HG02943 (cell line): ENCODE results near the gene MYO3B.

Source experiments
- ATAC-seq: cut with Tn5 transposase; IDR thresholded peaks from one replicate; pipeline ENCODE4 v1.9.1; 2021; ENCODE audit warnings: mild to moderate bottlenecking, low read depth, moderate library complexity; ENCODE audit not compliant: unreplicated experiment

MYO3B gene

DNA sequence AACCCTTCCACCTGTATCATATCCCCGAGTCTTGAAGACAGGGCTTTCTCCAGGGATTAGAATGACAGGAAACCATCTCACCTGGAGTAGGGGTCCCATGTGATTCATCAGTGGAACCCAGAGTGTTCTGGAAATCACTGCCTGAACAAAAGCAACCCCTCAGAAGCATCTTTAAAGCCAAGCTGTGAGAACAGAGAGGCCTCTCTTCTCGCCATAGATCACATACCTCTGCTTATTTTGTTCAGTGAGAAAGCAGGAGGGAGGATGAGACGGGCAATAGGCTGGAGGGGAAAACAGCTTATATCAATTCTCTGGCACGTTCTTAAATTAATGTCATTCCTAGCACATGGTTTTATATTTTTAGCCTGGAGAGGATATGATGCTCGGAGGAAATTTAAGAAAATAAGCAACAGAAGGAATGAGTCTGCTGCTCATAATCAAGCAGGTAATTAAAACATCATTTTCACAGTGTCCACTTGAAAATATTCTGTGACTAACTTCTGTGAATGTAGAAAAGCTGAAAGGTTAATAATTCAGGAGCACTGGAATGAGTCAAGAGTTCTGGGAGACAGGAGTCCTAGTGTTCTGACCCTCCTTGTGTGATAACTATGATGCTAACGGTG lies 323.6 kb downstream of the MYO3B start:
- no peak for ATAC-seq

DNA sequence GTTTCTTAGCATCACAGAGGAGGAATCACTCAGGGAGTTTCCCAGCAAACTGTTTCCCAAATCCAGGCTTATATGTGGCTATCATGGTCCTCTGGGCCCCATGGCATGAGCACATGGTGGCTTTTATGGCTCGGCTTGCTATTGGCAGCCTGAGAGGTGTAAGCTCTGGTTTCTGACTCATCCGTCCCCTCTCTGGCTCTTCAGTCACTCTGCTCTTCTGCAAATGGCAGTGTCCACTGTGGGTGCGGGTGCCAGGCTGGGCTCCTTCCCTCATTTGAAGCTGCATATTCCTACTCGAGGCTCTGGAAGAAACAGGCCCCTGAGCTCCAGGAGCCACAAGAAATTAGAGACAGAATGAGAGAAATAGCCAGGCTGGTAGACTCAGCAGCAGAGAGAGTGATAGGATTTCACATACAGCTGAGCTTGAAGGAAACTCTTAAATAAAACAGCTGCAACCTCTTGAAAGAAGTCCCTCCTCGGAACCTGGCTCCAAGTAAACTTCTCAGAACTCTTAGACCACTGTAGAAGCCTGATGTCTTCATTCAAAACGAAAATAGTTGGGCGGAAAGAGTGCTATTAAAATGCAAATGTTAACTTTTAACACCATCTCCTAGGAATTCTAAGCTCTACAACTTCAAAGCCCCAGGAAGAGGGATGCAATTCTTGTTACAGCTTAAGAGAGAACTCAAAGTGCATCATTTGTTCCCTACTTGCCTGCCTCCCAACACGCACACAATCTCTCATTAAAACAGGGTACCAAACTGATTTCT lies 324.6 kb downstream of the MYO3B start:
- no peak for ATAC-seq

DNA sequence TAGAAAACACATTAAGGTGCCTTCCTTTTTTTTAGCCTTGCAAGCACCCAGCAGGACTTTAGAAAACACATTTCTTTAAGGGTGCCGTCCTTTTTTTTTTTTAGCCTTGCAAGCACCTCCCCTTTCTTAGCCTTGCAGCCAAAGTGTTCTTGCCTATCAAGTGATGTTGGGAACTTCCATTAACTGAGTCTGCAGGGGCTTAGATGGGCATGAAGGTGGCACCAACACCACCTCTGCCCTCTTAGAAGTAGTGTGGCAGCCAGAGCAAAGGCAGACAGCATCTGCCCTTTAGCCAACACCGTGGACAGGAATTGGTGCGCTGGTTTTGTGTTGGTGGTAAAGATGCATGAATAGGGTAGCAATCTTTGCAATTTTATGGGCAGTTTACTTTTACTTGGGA lies 325.6 kb downstream of the MYO3B start:
- no peak for ATAC-seq

DNA sequence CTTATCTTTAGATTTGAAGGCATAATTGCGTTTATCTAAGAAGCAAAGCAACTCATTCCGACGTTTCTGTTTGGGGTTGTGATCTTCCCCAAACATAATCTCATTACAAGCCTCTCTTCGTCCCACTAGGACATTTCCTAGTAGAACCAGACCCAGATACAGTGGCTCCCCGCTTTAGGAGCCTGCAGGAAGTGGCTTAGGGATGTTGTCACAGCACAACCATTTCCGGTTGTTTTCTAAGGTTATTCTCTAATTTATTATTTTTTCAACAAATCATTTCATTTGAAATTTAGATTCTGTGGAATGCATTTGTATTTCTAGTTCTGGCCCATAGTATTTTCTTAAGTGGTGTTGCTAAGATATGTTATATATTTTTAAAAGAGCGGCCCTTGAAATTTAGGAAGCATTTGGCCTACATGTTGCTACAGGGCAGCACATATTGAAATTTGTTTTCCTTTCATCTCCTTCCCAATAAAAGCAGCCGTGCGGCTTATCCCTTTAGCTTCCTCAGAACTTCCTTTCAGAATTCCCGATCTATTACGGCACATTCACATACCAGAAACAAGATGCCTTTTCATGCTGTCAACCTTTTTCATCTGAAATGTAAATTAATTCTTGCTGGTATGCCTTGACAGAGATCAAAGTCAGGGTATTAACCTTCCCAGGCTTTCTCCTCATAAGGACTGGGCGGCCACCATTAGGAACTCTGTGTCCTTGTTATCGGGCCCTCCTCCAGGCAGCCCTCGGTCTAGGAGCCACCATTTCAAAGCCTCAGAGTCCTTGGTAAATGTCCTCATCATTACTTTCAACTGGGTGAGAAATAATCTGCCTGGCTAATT lies 326.2 kb downstream of the MYO3B start:
- no peak for ATAC-seq

DNA sequence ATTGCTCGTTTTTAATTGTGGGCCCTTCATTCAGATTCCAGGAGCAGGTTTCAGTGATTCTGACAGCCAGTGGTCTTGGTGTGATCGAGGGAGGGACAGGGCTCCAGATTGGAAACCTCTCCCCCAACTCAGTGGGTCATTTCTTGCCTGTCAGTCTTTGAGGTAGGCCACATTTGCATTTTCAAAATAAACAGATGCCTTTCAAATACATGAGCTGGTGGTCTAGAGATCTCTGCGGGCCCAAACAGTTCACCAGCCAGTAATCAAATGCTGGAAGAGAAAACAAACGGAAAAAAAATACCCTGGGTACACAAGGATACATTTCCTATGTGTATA lies 326.8 kb downstream of the MYO3B start:
- ATAC-seq = no peak

DNA sequence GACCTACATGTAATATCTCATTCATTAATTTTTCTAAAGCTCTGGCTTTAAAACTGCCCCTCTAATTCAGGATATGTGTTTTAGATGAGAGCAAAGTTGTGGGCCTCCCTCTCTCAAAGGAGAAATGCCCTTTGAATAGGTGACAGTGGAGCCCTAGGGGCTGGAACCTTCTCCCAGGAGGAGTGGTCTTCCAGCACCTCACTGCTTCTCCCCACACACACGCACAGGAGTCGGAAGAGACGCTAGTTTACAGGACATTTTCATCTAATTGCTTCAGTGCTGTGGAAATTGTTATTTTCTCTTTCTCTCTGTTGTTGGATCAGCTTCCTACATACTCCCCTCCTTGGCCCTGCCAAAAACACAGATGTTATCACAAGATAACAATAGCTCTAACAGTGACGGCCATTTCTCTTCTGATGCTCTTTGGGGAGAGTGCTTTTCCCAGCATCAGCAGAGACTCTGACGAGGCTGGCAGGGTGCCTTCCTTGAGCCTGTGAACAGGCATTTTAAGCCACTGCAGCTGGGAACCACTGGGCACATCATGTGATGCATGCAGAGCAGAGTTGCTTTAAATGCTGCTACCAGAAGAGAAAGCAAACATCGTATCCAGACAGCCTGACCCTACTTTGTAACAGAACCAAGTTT lies 327.8 kb downstream of the MYO3B start:
- no peak for ATAC-seq

DNA sequence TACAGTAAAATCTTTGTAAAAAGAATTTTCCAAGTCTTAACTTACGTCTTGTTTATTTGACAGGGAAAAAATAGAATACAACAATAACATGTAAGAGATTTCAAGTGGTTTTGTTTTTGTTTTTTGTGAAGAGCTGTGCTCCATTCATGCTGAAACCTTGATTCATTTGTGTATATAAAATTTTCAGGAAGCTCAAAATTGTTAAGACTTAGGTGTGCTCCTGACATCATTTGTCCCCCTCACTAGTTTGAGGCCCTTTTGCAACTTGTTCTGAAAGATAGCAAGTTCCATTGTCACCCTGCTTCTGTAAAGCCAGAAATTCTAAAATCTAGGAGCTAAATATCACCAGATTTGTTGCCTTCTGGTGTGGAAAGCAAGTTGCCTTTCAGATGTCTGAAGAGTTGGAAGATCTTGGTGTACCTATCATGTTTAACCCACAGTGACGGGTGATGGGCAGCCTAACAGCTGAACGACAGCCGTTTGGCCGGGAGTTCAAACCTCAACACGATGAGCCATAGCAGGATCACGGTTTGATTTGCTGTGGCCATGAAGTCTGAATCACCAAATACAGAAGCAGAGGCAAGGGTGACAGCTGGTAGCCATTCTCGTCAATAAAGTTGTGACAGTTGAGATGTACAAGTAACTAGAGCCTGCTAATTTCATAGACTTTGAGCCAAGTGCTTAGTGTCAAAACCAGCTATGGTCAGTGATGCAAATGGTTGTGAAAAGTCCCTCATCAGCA lies 331.7 kb downstream of the MYO3B start:
- ATAC-seq = no peak

DNA sequence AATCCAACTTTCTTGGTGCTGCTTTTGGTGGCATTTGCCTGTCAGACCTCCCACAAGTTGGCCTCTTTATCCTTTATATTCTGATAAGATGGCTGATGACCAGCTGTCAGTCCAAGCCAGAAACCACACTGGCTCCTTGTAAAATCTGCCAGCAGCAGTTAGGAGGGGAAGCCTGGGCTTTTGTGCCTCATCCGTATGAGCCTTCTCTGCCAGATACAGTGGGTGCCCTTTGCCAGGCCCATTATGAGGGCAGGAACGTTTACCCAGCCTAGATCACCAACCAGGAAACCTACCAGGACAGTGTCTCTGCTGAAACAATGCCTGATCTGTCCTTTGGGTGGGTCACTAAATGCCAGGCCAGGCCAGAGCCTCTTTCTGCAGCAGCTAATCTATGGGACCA lies 334.3 kb downstream of the MYO3B start:
- ATAC-seq = no peak

DNA sequence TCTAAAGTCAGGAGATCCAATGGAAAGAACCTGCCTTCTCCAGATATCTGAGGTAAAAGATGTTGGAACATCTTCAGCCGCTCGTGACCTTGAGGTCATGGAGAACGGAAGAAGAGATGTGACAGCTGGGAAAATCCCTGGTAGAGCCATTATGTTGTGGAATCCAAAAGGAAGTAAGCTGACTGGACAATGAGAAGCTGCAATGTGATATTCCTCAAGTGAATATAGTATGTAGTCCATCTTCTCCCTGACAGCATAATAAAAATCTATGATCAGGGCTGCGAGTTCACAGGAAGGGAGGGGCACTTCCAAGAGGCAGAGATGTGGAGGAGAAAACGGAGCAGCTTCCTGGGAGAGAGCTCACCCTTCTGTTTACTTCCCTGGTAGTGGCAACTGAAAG lies 336.2 kb downstream of the MYO3B start:
- no peak for ATAC-seq

DNA sequence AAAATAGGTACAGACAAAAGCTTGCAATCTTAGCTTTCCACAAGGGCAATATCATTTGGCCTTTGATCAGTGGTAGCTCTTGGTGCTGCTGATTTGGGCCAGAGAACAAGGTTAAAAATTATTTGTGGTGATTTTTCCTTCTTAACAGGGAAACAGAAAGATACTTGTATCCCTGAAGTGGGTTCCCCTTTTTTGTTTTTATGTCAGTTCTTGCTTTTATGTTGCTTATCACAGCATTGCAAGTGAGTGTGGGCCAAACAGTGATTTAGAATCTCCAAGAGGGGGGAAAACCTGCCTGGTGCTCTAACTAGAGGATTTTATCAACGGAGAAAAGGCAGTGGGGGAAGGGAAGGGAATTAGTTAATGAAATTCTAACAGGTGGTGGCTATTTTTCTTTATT lies 339.6 kb downstream of the MYO3B start:
- no peak for ATAC-seq

DNA sequence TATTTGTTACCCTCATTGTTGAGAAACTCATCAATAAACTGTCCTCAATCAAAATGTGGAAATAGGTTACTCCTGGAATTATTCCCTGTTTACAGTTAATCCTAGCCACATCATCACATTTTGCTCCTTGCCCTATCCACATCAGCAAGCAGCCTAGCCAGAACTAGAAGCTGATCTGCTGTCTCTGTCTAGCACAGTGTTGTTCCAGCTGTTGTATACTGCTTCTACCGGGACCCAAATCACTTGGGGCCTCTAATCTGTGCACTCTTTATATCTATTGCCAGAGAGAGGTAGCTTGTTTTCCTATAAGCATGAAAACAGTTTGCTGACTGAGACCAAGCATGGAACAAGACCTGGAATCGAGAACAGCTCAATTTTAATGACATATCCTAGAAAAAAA lies 341.0 kb downstream of the MYO3B start:
- no peak for ATAC-seq

DNA sequence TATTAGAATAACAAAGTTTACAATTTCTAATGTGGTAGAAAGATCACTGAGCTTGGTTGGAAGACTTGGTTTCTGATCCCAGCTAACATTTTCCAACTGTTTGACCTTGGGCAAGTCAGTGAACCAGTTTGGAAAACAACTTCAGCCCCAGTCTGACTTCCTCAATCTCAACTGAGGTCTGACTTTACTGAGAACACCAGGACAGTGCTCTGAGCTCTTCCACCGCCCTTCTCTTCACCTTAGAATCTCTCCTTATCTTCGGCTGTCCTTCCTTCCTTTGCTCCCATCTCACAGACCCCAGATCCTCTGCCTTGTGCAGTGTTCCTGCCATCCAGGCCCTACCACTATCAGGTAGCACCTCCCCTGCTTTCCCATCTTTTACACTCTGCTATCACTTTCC lies 343.4 kb downstream of the MYO3B start:
- ATAC-seq = no peak

DNA sequence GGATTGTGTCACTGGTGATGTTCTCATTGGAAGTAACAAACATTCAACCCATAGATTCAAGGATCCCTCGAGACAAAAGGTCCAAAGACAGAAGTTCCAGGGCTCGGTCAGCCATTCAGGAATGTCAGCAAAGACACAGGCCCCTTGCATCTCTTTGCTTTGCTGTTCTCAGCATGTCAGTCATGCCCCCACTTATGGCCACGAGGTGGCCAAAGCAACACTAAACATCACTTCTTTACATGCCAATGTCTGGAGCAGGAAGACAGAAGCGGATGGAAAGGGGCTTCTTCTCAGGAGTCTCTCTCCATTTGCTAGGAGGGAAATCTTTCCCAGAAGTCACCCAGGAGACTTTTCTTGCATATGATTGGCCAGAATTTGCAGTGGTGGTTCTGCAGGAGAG lies 345.6 kb downstream of the MYO3B start:
- no peak for ATAC-seq

DNA sequence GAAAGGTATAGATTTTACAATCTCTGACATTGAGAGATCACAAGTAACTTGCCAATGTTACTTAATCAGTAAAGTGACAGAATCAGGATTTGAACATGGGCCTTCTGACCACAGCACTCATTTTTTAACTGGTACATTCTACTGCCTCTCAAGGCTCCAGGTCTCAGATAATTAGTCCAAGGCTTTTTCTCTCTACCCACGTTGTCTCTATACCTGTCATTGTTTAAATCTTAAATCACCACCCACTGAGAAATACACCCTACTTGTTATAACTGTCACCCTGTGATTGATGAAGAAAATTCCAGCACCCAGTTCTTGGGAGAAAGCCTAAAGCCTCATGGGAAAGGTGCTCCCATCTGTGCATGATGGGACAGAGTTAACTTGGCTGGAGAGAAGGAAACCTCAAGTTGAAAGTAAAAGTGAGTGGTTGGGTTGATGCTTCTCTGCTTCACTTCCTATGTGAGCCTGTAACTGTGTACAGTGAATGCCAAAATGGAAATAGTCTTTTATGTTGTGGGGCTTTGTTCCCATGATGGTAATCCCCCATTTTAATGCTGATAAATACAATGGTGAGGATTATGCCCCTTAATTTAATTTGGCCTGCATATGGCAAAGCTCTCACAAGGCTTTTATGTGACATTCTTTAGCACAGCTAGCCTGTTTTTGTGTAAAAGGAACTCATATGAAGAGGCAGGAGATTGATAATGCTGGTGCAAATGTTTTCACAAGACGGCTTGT lies 347.1 kb downstream of the MYO3B start:
- ATAC-seq = no peak

DNA sequence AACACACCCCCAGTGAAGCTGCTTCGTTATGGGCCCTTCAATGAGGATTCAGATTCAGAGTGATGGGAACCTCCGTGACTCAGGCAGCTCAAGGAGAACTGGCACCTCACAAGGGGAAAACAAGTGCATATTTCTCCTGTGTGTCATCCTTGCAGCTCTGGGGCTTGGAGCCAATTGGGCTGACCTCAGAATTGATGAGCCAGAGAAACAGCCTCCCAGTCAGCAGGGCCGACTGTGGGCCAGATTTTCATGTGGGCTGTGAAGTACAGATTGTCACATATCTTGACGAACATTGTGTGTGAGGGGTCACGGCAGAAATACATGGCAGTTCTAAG lies 347.6 kb downstream of the MYO3B start:
- ATAC-seq = no peak

DNA sequence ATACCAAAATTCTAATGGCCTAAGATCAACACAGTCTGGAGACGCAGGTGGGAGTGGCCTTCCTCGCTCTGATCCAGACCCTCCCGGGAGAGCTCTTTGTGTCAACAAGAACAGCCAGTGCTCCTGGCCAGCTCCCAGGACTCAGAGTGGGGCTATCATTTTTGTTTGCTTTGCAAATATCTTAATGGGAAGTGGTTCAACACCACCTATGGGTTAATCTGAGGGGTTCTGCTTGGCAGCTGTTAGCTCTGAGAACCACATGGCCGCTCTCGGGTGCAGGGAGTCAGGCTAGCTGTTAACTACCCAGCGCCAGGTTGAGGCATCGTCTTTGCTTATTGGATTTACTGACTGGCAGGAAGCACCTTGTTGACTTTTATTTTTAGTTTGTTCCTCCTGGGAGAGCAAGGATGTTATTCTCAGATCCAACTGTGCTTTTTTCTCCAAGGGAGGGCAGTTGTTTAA lies 352.4 kb downstream of the MYO3B start:
- no peak for ATAC-seq

DNA sequence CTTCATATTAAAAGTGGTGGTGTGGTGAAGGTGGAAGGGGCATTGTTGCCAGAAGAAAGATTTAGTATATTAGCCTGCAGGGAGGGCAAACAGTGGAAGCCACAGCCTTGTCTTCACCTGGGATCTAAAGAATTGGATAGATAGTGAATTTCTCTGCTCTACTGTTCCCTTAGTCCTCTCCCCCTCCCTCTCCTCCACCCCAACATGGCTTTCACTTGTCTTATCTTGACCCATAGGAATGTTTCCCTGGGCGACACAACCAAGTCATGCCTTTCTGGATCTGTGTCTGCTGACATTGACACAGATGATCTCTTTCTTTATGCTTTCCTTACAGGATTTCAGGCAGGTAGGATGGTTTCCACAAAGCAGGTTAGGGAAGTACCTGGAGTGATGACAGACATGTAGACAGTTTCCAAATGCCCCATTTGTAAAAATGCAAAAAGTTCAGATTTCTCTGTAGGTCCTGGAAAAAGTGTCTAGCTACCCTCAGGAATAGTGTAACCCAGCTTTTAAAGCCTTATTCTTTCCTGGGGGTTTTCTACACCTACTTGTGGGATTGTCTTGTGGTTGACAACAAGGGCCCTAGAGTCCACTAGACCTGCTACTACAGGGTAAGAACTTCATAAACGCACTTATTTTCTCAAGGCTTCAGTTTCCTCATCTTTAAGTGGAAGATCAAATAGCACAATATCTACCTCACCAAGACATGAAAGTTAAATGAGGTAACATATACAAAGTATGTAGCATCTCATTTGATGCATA lies 353.0 kb downstream of the MYO3B start:
- no peak for ATAC-seq

DNA sequence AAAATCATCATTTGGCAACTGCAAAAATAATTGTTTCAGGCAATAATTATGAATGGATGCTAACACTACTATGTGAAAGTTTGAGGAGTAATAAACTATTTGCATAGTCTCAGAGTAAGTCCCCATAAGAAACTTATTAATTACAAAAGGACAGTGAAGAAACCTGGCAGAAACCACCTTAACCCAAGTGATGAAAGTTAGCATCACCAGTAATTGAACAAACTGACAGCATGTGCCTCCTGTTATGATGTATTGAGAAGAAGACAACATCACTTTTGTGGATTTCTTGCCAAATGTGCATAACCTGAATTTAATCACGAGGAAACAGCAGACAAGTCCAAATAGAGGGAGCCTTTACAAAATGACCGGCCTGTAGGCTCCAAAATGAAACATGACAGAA lies 353.9 kb downstream of the MYO3B start:
- no peak for ATAC-seq

DNA sequence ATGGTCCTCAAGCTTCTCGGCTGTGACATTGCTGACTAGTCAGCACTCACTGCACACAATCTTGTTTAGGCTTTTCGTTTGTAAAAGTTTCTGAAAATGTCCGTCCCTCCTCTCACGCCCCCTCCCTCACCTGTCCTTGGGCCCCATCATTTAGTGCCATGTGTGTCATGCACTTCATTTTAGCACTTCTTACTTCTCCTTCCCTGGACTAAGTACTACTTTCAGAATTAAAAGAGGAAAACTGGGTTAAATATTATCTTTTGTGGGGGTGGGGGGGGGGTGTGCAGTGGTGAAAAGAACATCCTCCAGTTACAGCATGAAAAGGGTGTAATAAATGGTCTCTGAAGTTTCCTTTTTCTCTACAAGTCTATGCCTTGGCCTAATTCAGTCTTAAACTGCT lies 355.2 kb downstream of the MYO3B start:
- ATAC-seq = no peak
